Vagina (tissue), 2 donors: Measurements from ENCODE around the gene IL11. TPM values are rescaled to one million over a fixed set of nuclear protein-coding genes. Genes with fewer than 3 reads are reported as not detected.

Source experiments
- DNase-seq, 2 donors: peaks; one replicate each; pipeline ENCODE4 v3.0.0-alpha.2; 2017; ENCODE audit errors: extremely low spot score in 2 of 2
- H3K27ac ChIP-seq: fragments of 200-600 bp; sonication (generic); one replicate; pipeline ENCODE4 v1.5.1; 2019
- H3K27me3 ChIP-seq: fragments of 200-600 bp; sonication (generic); one replicate; pipeline ENCODE4 v1.5.1; 2019
- H3K36me3 ChIP-seq, 2 donors: fragments of 200-600 bp; sonication (generic); one replicate each; pipeline ENCODE4 v1.5.1; 2017 to 2019
- H3K4me1 ChIP-seq: fragments of 200-600 bp; sonication (generic); one replicate; pipeline ENCODE4 v1.5.1; 2019
- H3K4me3 ChIP-seq, 2 donors: fragments of 200-600 bp; sonication (generic); 1 replicate in 1 of 2; 2 replicates in 1 of 2; pipeline ENCODE4 v1.5.1; 2016 to 2019
- H3K9me3 ChIP-seq: fragments of 200-600 bp; sonication (generic); one replicate; pipeline ENCODE4 v1.5.1; 2019
- POLR2A ChIP-seq, 2 donors: fragments of 450-650 bp; IDR thresholded peaks; one replicate each; pipeline ENCODE4 v1.6.1; 2017; ENCODE audit warnings: antibody characterized with exemption in 2 of 2, mild to moderate bottlenecking in 2 of 2, moderate library complexity in 2 of 2
- POLR2AphosphoS5 ChIP-seq, 2 donors: sonication (generic); formaldehyde crosslinking; IDR thresholded peaks; one replicate each; pipeline ENCODE4 v1.9.0; 2017; ENCODE audit warnings: antibody characterized with exemption in 2 of 2, mild to moderate bottlenecking in 2 of 2, low read depth in 1 of 2; ENCODE audit not compliant: insufficient read depth in 1 of 2
- intact Hi-C: fragments of 100-400 bp; cut with DNase I; formaldehyde crosslinking; loops from one replicate; pipeline ENCODE4 v1.15.1; 2023
- total RNA-seq: library from RNA; depleted of rRNA; stranded (reverse); fragments of >200 nt; gene quantifications from one replicate; pipeline ENCODE4 v1.2.3, GENCODE V29; 2016
- TF ChIP-seq, protein P1 (sequence below), 3 experiments: fragments of 450-650 bp in 2 of 3; fragments of 200-600 bp in 1 of 3; sonication (generic) in 1 of 3; IDR thresholded peaks; one replicate each; pipeline ENCODE4 v1.5.1; 2017 to 2019; ENCODE audit warnings: antibody characterized with exemption in 3 of 3, mild to moderate bottlenecking in 2 of 3, moderate library complexity in 2 of 3

Gene IL11
- total RNA-seq, 1 donor from 2014 or later: not detected

GRCh38 chr19:55355213-55355821 is 14.9 kb downstream of the IL11 start:
- no peaks in the 10 kb centered on the region for H3K36me3 ChIP-seq
- H3K9me3 ChIP-seq: no peaks in the 10 kb centered on the region
- no peak overlapping the region for H3K27ac ChIP-seq
- peaks cover 14% of the 10 kb centered on the region for H3K27me3 ChIP-seq
- no peak overlapping the region for H3K4me3 ChIP-seq
- no peak for TF ChIP-seq POLR2A (IDR thresholded peaks at IDR 0.05)
- TF ChIP-seq, protein P1, sequence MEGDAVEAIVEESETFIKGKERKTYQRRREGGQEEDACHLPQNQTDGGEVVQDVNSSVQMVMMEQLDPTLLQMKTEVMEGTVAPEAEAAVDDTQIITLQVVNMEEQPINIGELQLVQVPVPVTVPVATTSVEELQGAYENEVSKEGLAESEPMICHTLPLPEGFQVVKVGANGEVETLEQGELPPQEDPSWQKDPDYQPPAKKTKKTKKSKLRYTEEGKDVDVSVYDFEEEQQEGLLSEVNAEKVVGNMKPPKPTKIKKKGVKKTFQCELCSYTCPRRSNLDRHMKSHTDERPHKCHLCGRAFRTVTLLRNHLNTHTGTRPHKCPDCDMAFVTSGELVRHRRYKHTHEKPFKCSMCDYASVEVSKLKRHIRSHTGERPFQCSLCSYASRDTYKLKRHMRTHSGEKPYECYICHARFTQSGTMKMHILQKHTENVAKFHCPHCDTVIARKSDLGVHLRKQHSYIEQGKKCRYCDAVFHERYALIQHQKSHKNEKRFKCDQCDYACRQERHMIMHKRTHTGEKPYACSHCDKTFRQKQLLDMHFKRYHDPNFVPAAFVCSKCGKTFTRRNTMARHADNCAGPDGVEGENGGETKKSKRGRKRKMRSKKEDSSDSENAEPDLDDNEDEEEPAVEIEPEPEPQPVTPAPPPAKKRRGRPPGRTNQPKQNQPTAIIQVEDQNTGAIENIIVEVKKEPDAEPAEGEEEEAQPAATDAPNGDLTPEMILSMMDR (IDR thresholded peaks at IDR 0.05): no peak
- no peak for TF ChIP-seq POLR2AphosphoS5 (IDR thresholded peaks at IDR 0.05; ENCODE audit: insufficient read depth in 1 of 2, low read depth in 1 of 2)
- H3K4me1 ChIP-seq: peaks cover 23% of the 10 kb centered on the region
- DNase-seq: no peak
- intact Hi-C loops: no loop called here

DNA sequence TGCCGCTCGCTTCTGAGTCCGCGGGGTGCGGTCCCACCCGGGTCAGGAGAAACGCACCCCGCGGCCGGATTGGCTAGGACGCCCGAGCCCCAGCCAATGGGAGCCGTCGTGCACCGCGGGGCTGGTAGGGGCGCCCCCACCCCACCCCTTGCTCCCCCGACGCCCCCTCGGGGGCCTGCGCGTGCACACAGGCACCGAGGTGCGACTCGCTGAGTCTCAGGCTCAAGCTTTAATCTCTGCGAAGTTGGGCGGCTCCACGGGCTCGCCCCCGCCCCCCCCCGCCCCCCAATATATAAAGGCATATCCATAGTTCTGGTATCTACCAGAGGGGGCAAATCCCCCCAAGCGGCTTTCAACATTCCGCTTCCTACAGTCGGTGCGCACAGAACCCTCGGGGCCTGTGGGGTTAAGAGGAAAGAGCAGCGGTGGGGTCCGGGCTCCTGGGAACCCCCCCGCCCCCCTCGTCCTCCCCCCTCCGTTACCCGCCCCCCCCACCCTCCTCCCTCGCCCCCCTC is 15.5 kb downstream of the IL11 start, which contains the start of gene COX6B2:
TSS of gene COX6B2 (minus strand) at position 22 of the 515 bp plus-strand sequence. CDS start 198 bp downstream, outside the sequence.
- no peak for TF ChIP-seq POLR2AphosphoS5 (IDR thresholded peaks at IDR 0.05; ENCODE audit: insufficient read depth in 1 of 2, low read depth in 1 of 2)
- TF ChIP-seq, protein P1 (IDR thresholded peaks at IDR 0.05): no peak
- Histone ChIP-seq H3K9me3 (no peaks in the 10 kb centered on the region), H3K4me3 (peak within 1 kb of the TSS; percentile 22 to 34), H3K36me3 (no peaks in the 10 kb centered on the region), H3K4me1 (peaks cover 23% of the 10 kb centered on the region), H3K27me3 (peaks cover 14% of the 10 kb centered on the region), H3K27ac (no peak within 1 kb of the TSS)
- intact Hi-C loops: no loop called here
- no peak for DNase-seq

DNA sequence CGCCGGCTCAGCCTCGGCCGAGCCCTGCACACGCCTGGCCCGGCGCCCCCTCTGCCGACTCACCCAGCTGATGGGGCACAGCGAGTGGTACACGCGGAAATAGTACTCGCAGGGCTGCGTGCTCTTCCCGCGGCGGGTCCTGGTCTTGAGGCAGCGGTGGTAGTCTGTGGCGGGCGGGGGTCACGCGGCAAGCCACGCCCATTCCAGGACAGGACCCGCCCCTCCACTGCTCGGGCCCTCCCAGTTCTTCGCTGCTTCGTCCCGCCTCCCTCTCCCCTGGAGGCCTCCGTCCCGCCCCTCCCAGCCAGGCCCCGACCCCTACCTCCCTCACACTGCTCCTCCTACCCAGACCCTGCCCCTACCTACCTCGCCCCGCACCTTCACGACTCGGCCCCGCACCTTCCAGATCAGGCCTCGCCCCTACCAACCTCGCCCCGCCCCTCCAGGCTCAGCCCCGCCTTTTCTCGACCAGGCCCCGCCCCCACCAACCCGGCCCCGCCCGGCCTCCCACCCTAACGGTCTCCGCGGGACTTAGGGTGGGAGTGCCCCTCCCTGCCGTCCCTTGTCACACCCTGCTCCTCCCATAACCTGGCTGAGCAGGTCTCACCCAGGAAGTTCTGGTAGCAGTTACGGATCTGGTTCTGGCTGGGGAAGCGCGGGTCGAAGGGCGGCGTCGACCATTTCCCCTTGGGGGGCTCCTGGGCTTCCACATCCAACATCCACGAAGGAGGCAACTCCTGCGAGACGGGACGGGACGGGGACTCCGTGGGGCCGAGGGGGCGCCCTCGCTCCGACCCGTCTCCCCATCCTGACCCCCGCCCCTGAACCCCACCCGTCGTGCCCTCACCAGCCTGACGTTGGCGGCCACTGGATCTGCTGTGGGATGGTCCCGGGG is 16.2 kb downstream of the IL11 start:
- Histone ChIP-seq H3K27ac (no peak overlapping the region), H3K4me1 (peaks cover 23% of the 10 kb centered on the region), H3K4me3 (peak overlapping the region; percentile 22 to 34), H3K9me3 (no peaks in the 10 kb centered on the region), H3K27me3 (peaks cover 14% of the 10 kb centered on the region), H3K36me3 (no peaks in the 10 kb centered on the region)
- DNase-seq: no peak
- intact Hi-C loops: no loop called here
- TF ChIP-seq POLR2AphosphoS5 (IDR thresholded peaks at IDR 0.05; ENCODE audit: insufficient read depth in 1 of 2, low read depth in 1 of 2) (peak in 1 of 2 donors; percentile 18), POLR2A (IDR thresholded peaks at IDR 0.05) (no peak)
- TF ChIP-seq, protein P1 (IDR thresholded peaks at IDR 0.05): no peak

DNA sequence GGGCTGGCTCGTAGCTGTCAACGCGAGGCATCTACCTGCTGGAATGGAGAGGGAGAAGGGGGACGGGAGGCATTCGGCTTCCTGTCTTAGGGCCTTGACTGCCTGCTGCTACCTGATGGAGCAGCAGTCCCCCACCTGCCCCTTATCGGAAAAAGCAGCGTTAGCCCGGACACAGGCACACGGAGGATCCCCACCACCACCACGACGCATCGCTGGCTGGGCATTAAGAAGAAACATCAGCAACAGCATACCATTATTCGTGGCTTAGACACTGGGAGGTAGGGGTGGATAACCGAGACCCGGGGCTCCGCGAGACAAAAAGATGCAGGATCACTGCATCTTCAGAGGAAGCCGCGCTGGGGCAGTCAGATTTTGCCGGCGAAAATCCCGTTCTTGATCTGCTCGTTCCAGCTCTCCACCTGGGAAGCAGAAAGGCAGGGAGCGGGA is 16.9 kb downstream of the IL11 start:
- intact Hi-C loops: no loop called here
- peaks cover 14% of the 10 kb centered on the region for H3K27me3 ChIP-seq

More for the DNA sequence above, 16.9 kb downstream of the IL11 start:
- Histone ChIP-seq H3K27ac (no peak overlapping the region), H3K4me1 (peaks cover 23% of the 10 kb centered on the region), H3K36me3 (no peaks in the 10 kb centered on the region), H3K4me3 (peak overlapping the region; percentile 22 to 34), H3K9me3 (no peaks in the 10 kb centered on the region)
- TF ChIP-seq, protein P1 (IDR thresholded peaks at IDR 0.05): no peak
- no peak for TF ChIP-seq POLR2A (IDR thresholded peaks at IDR 0.05)
- no peak for TF ChIP-seq POLR2AphosphoS5 (IDR thresholded peaks at IDR 0.05; ENCODE audit: insufficient read depth in 1 of 2, low read depth in 1 of 2)
- DNase-seq: no peak
